Mucosa of rectum (tissue), 2 donors: Measurements from ENCODE around the gene SDC4.

Experiments
- H3K27ac ChIP-seq, 2 donors: one replicate each; pipeline ENCODE4 v1.7.0; 2013; ENCODE audit warnings: inconsistent platforms in 2 of 2, low read depth in 2 of 2, low read length in 2 of 2
- H3K27me3 ChIP-seq, 2 donors: one replicate each; pipeline ENCODE4 v1.7.0; 2013; ENCODE audit warnings: low read length in 2 of 2; ENCODE audit not compliant: control insufficient read depth in 2 of 2, insufficient read depth in 2 of 2
- H3K36me3 ChIP-seq, 2 donors: one replicate each; pipeline ENCODE4 v1.7.0; 2013; ENCODE audit warnings: low read length in 2 of 2; ENCODE audit not compliant: control insufficient read depth in 2 of 2, insufficient read depth in 2 of 2
- H3K4me1 ChIP-seq, 2 donors: one replicate each; pipeline ENCODE4 v1.7.0; 2013; ENCODE audit warnings: low read length in 2 of 2, mild to moderate bottlenecking in 1 of 2; ENCODE audit not compliant: control insufficient read depth in 2 of 2, insufficient read depth in 2 of 2
- H3K4me3 ChIP-seq, 2 donors: one replicate each; pipeline ENCODE4 v1.7.0; 2013; ENCODE audit warnings: low read length in 2 of 2
- H3K9ac ChIP-seq, 2 donors: one replicate each; pipeline ENCODE4 v1.7.0; 2013; ENCODE audit warnings: low read length in 2 of 2, low read depth in 1 of 2, mild to moderate bottlenecking in 1 of 2
- H3K9me3 ChIP-seq, 2 donors: one replicate each; pipeline ENCODE4 v1.7.0; 2013; ENCODE audit warnings: low read length in 2 of 2; ENCODE audit not compliant: control insufficient read depth in 2 of 2
- donor health status: healthy.
- donor health status: Normal muscosa, but diverticular disease.

SDC4 gene

GRCh38 chr20:45320948-45321595 lies 27.2 kb downstream of the SDC4 start:
- H3K9me3 ChIP-seq, result no peaks in the 10 kb centered on the region
- H3K36me3 ChIP-seq, result peaks cover 4 to 12% of the 10 kb centered on the region in 2 donors
- H3K27ac ChIP-seq, result peak overlapping the region; percentile 8 to 16
- peaks cover 7 to 15% of the 10 kb centered on the region in 2 donors for H3K27me3 ChIP-seq
- H3K4me3 ChIP-seq, result no peak overlapping the region
- H3K4me1 ChIP-seq, result peaks cover 0 to 18% of the 10 kb centered on the region in 2 donors
- H3K9ac ChIP-seq, result no peak overlapping the region

GRCh38 chr20:45318948-45319347 lies 29.3 kb downstream of the SDC4 start:
- Histone ChIP-seq H3K36me3 (no peaks in the 10 kb centered on the region), H3K9me3 (no peaks in the 10 kb centered on the region), H3K27me3 (peaks cover 10 to 18% of the 10 kb centered on the region in 2 donors), H3K9ac (no peak overlapping the region), H3K4me3 (no peak overlapping the region), H3K27ac (no peak overlapping the region), H3K4me1 (peaks cover 0 to 18% of the 10 kb centered on the region in 2 donors)

GRCh38 chr20:45318386-45318939 lies 29.8 kb downstream of the SDC4 start:
- no peaks in the 10 kb centered on the region for H3K9me3 ChIP-seq
- H3K4me1 ChIP-seq, result peaks cover 0 to 18% of the 10 kb centered on the region in 2 donors
- H3K27ac ChIP-seq, result no peak overlapping the region
- no peak overlapping the region for H3K4me3 ChIP-seq
- H3K9ac ChIP-seq, result no peak overlapping the region
- H3K36me3 ChIP-seq, result no peaks in the 10 kb centered on the region
- H3K27me3 ChIP-seq, result peaks cover 10 to 18% of the 10 kb centered on the region in 2 donors

GRCh38 chr20:45317826-45318225 lies 30.4 kb downstream of the SDC4 start:
- Histone ChIP-seq H3K27ac (no peak overlapping the region), H3K4me1 (peaks cover 0 to 15% of the 10 kb centered on the region in 2 donors), H3K9me3 (no peaks in the 10 kb centered on the region), H3K9ac (no peak overlapping the region), H3K27me3 (peaks cover 10 to 18% of the 10 kb centered on the region in 2 donors), H3K4me3 (no peak overlapping the region), H3K36me3 (no peaks in the 10 kb centered on the region)

- Histone ChIP-seq H3K27me3 (peaks cover 10 to 24% of the 10 kb centered on the region in 2 donors), H3K9ac (no peak overlapping the region)
Observed at GRCh38 chr20:45316150-45317080, 31.8 kb downstream of the SDC4 start.

GRCh38 chr20:45315672-45316071 lies 32.6 kb downstream of the SDC4 start:
- no peak overlapping the region for H3K9ac ChIP-seq
- no peak overlapping the region for H3K27ac ChIP-seq
- no peak overlapping the region for H3K4me3 ChIP-seq
- no peaks in the 10 kb centered on the region for H3K4me1 ChIP-seq
- H3K9me3 ChIP-seq, result no peaks in the 10 kb centered on the region
- H3K36me3 ChIP-seq, result no peaks in the 10 kb centered on the region
- H3K27me3 ChIP-seq, result peaks cover 12 to 24% of the 10 kb centered on the region in 2 donors

More at GRCh38 chr20:45316150-45317080, 31.8 kb downstream of the SDC4 start:
- Histone ChIP-seq H3K36me3 (no peaks in the 10 kb centered on the region), H3K9me3 (no peaks in the 10 kb centered on the region), H3K4me1 (peaks cover 0 to 3% of the 10 kb centered on the region in 2 donors), H3K27ac (no peak overlapping the region), H3K4me3 (no peak overlapping the region)

- no peaks in the 10 kb centered on the region for H3K4me1 ChIP-seq
- H3K27me3 ChIP-seq, result peaks cover 12 to 24% of the 10 kb centered on the region in 2 donors
- H3K27ac ChIP-seq, result no peak overlapping the region
- H3K4me3 ChIP-seq, result no peak overlapping the region
- H3K9me3 ChIP-seq, result no peaks in the 10 kb centered on the region
- no peak overlapping the region for H3K9ac ChIP-seq
- H3K36me3 ChIP-seq, result no peaks in the 10 kb centered on the region
Observed at GRCh38 chr20:45313943-45314342, 34.3 kb downstream of the SDC4 start.

GRCh38 chr20:45313065-45313695 lies 35.0 kb downstream of the SDC4 start:
- Histone ChIP-seq H3K9ac (no peak overlapping the region), H3K27me3 (peaks cover 12 to 24% of the 10 kb centered on the region in 2 donors)

GRCh38 chr20:45312241-45312640 lies 36.0 kb downstream of the SDC4 start:
- no peak overlapping the region for H3K27ac ChIP-seq
- peaks cover 2 to 4% of the 10 kb centered on the region in 2 donors for H3K4me1 ChIP-seq
- no peak overlapping the region for H3K4me3 ChIP-seq
- peaks cover 11 to 18% of the 10 kb centered on the region in 2 donors for H3K27me3 ChIP-seq
- no peaks in the 10 kb centered on the region for H3K9me3 ChIP-seq
- H3K36me3 ChIP-seq, result no peaks in the 10 kb centered on the region
- H3K9ac ChIP-seq, result no peak overlapping the region

More at GRCh38 chr20:45313065-45313695, 35.0 kb downstream of the SDC4 start:
- Histone ChIP-seq H3K4me3 (no peak overlapping the region), H3K4me1 (peaks cover under 1 to 2% of the 10 kb centered on the region in 2 donors), H3K36me3 (no peaks in the 10 kb centered on the region), H3K27ac (no peak overlapping the region), H3K9me3 (no peaks in the 10 kb centered on the region)
